ENCODE data around the gene VMP1.

The VMP1 gene

DNA sequence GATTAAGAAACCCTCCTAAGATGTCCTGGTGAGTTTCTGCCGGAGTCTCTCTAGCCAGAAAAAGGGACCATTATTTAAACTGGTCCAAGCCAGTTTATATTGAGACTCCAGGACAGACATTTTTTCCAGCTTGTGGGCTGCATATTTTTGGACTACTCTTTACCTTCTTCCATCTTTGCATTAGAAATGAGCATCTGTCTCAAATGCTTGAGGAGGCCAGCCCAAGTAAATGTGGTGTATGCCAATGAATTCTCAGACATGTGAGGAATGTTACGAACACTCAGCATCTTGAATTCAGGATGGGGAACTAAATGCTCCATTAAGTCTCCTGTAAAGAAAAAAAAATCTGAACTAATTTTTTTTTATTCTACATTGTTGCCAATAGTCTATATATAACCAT is 166.9 kb downstream of the VMP1 start:
- H3K4me3 ChIP-seq (ENCODE audit: low read length), result no peak overlapping the region
- no peak for DNase-seq (ENCODE audit: low read depth)
- TF ChIP-seq, protein P1, sequence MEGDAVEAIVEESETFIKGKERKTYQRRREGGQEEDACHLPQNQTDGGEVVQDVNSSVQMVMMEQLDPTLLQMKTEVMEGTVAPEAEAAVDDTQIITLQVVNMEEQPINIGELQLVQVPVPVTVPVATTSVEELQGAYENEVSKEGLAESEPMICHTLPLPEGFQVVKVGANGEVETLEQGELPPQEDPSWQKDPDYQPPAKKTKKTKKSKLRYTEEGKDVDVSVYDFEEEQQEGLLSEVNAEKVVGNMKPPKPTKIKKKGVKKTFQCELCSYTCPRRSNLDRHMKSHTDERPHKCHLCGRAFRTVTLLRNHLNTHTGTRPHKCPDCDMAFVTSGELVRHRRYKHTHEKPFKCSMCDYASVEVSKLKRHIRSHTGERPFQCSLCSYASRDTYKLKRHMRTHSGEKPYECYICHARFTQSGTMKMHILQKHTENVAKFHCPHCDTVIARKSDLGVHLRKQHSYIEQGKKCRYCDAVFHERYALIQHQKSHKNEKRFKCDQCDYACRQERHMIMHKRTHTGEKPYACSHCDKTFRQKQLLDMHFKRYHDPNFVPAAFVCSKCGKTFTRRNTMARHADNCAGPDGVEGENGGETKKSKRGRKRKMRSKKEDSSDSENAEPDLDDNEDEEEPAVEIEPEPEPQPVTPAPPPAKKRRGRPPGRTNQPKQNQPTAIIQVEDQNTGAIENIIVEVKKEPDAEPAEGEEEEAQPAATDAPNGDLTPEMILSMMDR (conservative IDR thresholded peaks at IDR 0.05; ENCODE audit: low read length), result no peak

DNA sequence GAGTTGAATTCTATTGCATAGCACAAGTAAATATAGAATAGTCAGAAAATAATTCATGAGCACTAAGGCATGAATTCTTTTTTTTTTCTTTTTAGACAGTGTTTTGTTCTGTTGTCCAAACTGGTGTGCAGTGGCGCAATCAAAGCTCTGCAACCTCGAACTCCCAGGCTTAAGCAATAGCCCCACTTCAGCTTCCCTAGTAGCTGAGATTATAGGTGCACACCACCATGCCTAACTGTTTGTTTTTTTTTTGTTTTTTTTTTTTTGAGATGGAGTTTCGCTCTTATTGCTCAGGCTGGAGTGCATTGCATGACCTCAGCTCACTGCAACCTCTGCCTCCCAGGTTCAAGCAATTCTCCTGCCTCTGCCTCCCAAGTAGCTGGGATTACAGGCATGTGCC is 168.7 kb downstream of the VMP1 start:
- peak; percentile 44 for DNase-seq (ENCODE audit: low read depth)
- H3K4me3 ChIP-seq (ENCODE audit: low read length), result no peak overlapping the region
- TF ChIP-seq, protein P1 (conservative IDR thresholded peaks at IDR 0.05; ENCODE audit: low read length), result no peak

DNA sequence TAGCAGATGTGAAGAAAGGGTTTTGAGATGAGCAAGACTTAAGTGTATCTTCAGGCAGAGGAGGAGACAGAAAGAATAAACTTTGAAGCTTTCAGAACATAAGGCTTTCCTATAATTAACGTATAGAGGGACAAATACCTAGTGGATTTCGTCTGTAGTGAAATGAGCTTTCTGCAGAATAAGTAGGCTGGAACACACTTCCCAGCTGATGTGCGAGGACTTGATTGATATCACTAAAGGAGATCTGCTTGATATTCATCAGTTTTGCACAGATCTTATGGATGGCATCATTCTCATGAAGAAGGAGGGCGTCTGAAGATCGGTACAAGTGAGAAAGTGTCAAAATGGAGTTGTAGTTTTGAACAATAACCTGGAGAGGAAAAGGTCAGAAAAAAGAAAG is 170.5 kb downstream of the VMP1 start:
- DNase-seq (ENCODE audit: low read depth), result no peak
- TF ChIP-seq, protein P1 (conservative IDR thresholded peaks at IDR 0.05; ENCODE audit: low read length), result no peak

DNA sequence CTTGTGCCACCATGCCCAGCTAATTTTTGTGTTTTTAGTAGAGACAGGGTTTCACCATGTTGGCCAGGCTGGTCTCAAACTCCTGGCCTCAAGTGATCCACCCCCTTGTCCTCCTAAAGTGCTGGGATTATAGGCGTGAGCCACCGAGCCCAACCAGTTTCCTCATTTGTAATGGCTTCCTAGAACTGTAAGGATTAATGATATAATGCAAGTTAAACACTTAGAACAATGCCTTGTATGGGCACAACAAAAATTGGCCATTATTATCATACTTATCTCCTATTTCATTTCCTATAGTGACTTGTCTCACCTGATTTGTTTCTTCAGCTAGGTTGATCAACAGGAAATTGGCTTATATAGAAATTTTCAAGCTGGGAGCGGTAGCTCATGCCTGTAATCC is 171.2 kb downstream of the VMP1 start:
- no peak for DNase-seq (ENCODE audit: low read depth)
- no peak overlapping the region for H3K4me3 ChIP-seq (ENCODE audit: low read length)
- TF ChIP-seq, protein P1 (conservative IDR thresholded peaks at IDR 0.05; ENCODE audit: low read length), result no peak

More for the DNA sequence above, 170.5 kb downstream of the VMP1 start:
- H3K4me3 ChIP-seq (ENCODE audit: low read length), result no peak overlapping the region

DNA sequence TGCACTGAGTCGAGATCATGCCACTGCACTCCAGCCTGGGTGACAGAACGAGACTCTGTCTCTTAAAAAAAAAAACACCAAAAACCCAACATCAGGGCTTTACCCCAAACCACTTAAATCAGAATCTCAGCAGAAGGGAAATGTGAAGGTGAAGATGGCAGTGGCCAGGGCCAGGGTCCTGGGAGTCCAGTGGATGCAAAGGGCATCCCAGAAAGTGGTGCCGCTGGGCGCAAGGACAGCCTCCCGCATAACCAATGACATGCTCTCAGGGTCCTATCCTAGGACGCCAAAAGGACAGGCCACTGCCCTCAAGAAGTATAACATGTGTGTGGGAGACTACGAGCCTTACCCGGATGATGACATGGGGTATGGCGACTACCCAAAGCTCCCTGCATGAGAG is 177.4 kb downstream of the VMP1 start:
- no peak for DNase-seq (ENCODE audit: low read depth)
- TF ChIP-seq, protein P1 (conservative IDR thresholded peaks at IDR 0.05; ENCODE audit: low read length), result no peak
- H3K4me3 ChIP-seq (ENCODE audit: low read length), result no peak overlapping the region

DNA sequence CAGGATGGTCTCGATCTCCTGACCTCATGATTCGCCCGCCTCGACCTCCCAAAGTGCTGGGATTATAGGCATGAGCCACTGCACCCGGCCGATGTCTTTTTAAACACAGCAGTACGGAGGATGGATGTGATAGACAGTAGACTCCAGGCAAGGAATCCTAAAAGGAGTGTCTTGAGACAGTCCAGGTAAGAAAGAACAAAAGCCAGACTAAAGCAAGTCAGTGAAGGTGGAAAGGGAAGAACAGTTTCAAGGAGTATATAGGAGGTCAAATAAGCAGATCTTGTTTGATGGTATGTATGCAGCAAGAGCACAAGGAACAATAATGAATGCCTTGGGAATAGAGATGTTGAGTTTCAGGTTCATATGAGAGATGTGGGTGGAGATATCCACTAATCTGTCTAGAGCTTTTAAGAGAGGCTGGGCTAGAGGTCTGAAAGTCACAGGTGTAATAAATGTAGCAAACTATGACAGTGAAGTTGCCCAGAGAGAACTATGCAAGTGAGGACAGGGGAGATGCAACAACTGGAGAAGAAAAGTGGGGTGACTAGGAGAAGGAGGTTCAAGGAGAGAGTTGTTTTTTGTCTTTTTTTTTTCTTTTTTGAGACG is 180.8 kb downstream of the VMP1 start:
- TF ChIP-seq, protein P1 (conservative IDR thresholded peaks at IDR 0.05; ENCODE audit: low read length), result no peak
- no peak for DNase-seq (ENCODE audit: low read depth)
- H3K4me3 ChIP-seq (ENCODE audit: low read length), result no peak overlapping the region

DNA sequence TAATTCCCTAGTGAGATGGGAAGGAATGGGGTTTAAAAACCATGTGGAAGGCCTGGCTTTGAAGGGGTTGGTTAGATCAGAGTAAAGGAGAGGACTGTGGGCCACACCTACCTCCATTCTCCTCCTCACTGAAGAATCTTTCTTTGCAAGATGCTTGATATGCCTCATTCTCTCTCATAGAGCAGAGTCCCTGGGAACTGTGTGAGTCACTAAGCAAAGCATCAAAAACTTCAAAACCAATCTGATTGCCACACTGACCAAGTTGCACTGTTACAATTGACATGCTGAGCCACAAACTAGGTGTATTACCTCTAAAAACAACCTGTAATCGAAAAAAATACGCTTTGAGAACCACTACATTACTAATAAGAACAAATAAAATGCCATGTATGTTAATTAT is 183.3 kb downstream of the VMP1 start:
- no peak overlapping the region for H3K4me3 ChIP-seq (ENCODE audit: low read length)
- TF ChIP-seq, protein P1 (conservative IDR thresholded peaks at IDR 0.05; ENCODE audit: low read length), result no peak
- DNase-seq (ENCODE audit: low read depth), result peak; percentile 43
